HG02852 (cell line): ENCODE data around the gene ZNF516.
"Not testable (repeated sequence)": the region's sequence is repeated elsewhere in the genome, so short reads cannot be mapped to it uniquely, and the experiment has no call there.

Experiments
- ATAC-seq: cut with Tn5 transposase; IDR thresholded peaks from one replicate; pipeline ENCODE4 v1.9.1; 2021; ENCODE audit warnings: mild to moderate bottlenecking, moderate library complexity; ENCODE audit not compliant: unreplicated experiment

ZNF516 gene

GRCh38 chr18:76490670-76491472, 4.2 kb downstream of the ZNF516 start:
- ATAC-seq: no peak

- ATAC-seq: no peak
These were observed 5.0 kb downstream of the ZNF516 start for GRCh38 chr18:76490033-76490432.

- no peak for ATAC-seq
These were observed 6.0 kb downstream of the ZNF516 start for GRCh38 chr18:76489081-76489480.

- no peak for ATAC-seq
These were observed 6.9 kb downstream of the ZNF516 start for GRCh38 chr18:76488190-76488589.

GRCh38 chr18:76487782-76488181, 7.3 kb downstream of the ZNF516 start:
- ATAC-seq: no peak

- ATAC-seq: no peak
These were observed 8.0 kb downstream of the ZNF516 start for GRCh38 chr18:76487070-76487469.

GRCh38 chr18:76486574-76486973, 8.5 kb downstream of the ZNF516 start:
- no peak for ATAC-seq

GRCh38 chr18:76486038-76486437, 9.0 kb downstream of the ZNF516 start:
- no peak for ATAC-seq

- ATAC-seq: peak; percentile 60
These were observed 10.2 kb downstream of the ZNF516 start for GRCh38 chr18:76484749-76485387.

- no peak for ATAC-seq
These were observed 11.3 kb downstream of the ZNF516 start for GRCh38 chr18:76483780-76484179.

GRCh38 chr18:76482971-76483691, 11.9 kb downstream of the ZNF516 start:
- no peak for ATAC-seq

GRCh38 chr18:76482267-76482666, 12.8 kb downstream of the ZNF516 start:
- no peak for ATAC-seq

GRCh38 chr18:76480913-76481312, 14.1 kb downstream of the ZNF516 start:
- ATAC-seq: no peak

GRCh38 chr18:76479351-76480238, 15.4 kb downstream of the ZNF516 start:
- ATAC-seq: no peak

GRCh38 chr18:76476665-76477561, 18.1 kb downstream of the ZNF516 start:
- ATAC-seq: no peak

- ATAC-seq: no peak
These were observed 19.4 kb downstream of the ZNF516 start for GRCh38 chr18:76475450-76476194.

GRCh38 chr18:76474824-76475223, 20.2 kb downstream of the ZNF516 start:
- no peak for ATAC-seq

GRCh38 chr18:76473521-76473920, 21.5 kb downstream of the ZNF516 start:
- ATAC-seq: not testable (repeated sequence)

- ATAC-seq: no peak
These were observed 22.2 kb downstream of the ZNF516 start for GRCh38 chr18:76472829-76473228.
